H1 (cell line): ENCODE data around the gene STKLD1. TPM values are rescaled to one million over a fixed set of nuclear protein-coding genes. Genes with fewer than 3 reads are reported as not detected.

Experiments
- CTCF ChIA-PET: fragments of 300-600 bp; sonication (Branson Sonifier 250); formaldehyde crosslinking; loops from one replicate; lab custom pipeline; 2021; ENCODE audit not compliant: partially characterized antibody; lab: Charles Lee
- POLR2A ChIA-PET: fragments of 300-600 bp; sonication (Branson Sonifier 250); formaldehyde crosslinking; loops from one replicate; lab custom pipeline; 2021; ENCODE audit warnings: inconsistent platforms; ENCODE audit not compliant: partially characterized antibody; lab: Charles Lee
- DNase-seq, 2 experiments: peaks; one replicate each; pipeline versions ENCODE4 v3.0.0 to v3.0.0-alpha.2; 2010 to 2022; ENCODE audit warnings: low spot score in 2 of 2, low read depth in 1 of 2, mixed read lengths in 1 of 2
- FAIRE-seq: peaks from 2 replicates; lab custom pipeline; 2011; peaks lifted over from hg19 to GRCh38; lab: Jason Lieb, UNC
- H2AFZ ChIP-seq: 2 replicates; pipeline ENCODE4 v1.8.1; 2012; ENCODE audit warnings: low read length, inconsistent platforms
- H2AK5ac ChIP-seq: 2 replicates; pipeline ENCODE4 v1.6.1; 2013; ENCODE audit warnings: low read depth, low read length
- H2BK120ac ChIP-seq: replicated peaks from 2 replicates; pipeline ENCODE3; 2013; ENCODE audit warnings: low read depth, low read length, inconsistent platforms
- H2BK12ac ChIP-seq: 2 replicates; pipeline ENCODE4 v1.6.1; 2013; ENCODE audit warnings: low read depth, low read length
- H2BK15ac ChIP-seq: 2 replicates; pipeline ENCODE4 v1.6.1; 2013; ENCODE audit warnings: low read length
- H2BK20ac ChIP-seq: 2 replicates; pipeline ENCODE4 v1.6.1; 2013; ENCODE audit warnings: low read length
- H2BK5ac ChIP-seq: 2 replicates; pipeline ENCODE4 v1.6.1; 2013; ENCODE audit warnings: low read depth, low read length
- H3K14ac ChIP-seq: 2 replicates; pipeline ENCODE4 v1.6.1; 2013; ENCODE audit warnings: inconsistent platforms; ENCODE audit not compliant: insufficient read length
- H3K18ac ChIP-seq: 2 replicates; pipeline ENCODE4 v1.6.1; 2013; ENCODE audit warnings: low read length; ENCODE audit errors: extremely low read depth
- H3K23ac ChIP-seq: 2 replicates; pipeline ENCODE4 v1.6.1; 2013; ENCODE audit warnings: inconsistent platforms; ENCODE audit not compliant: insufficient read length
- H3K23me2 ChIP-seq: 2 replicates; pipeline ENCODE4 v1.6.1; 2013; ENCODE audit warnings: low read depth, low read length
- H3K27ac ChIP-seq: 2 replicates; pipeline ENCODE4 v1.6.1; 2011; ENCODE audit warnings: low read depth, low read length, inconsistent platforms
- H3K27me3 ChIP-seq, 4 experiments: replicated peaks in 1 of 4; 1 replicate in 1 of 4; 2 replicates in 3 of 4; pipeline versions ENCODE4 v1.6.1 to v1.8.1; 2011 to 2013; ENCODE audit warnings: low read length in 3 of 4, mild to moderate bottlenecking in 3 of 4, inconsistent platforms in 2 of 4, mixed read lengths in 2 of 4, moderate library complexity in 1 of 4; ENCODE audit not compliant: control insufficient read depth in 3 of 4, insufficient read depth in 3 of 4; ENCODE audit errors: extremely low read depth in 1 of 4
- H3K36me3 ChIP-seq, 4 experiments: 2 replicates each; pipeline versions ENCODE4 v1.6.1 to v1.8.1; 2011 to 2013; ENCODE audit warnings: mild to moderate bottlenecking in 4 of 4, low read length in 3 of 4, moderate library complexity in 2 of 4, control low read depth in 1 of 4, inconsistent platforms in 1 of 4; ENCODE audit not compliant: insufficient read depth in 4 of 4, control insufficient read depth in 2 of 4
- H3K4ac ChIP-seq: replicated peaks from 2 replicates; pipeline ENCODE3; 2013; ENCODE audit warnings: low read length, low read depth, mixed read lengths, inconsistent platforms; ENCODE audit not compliant: insufficient read length
- H3K4me1 ChIP-seq, 4 experiments: replicated peaks in 1 of 4; 1 replicate in 1 of 4; 2 replicates in 3 of 4; pipeline versions ENCODE4 v1.6.1 to v1.8.1; 2011 to 2013; ENCODE audit warnings: low read length in 3 of 4, inconsistent platforms in 2 of 4, mixed read lengths in 1 of 4; ENCODE audit not compliant: insufficient read depth in 4 of 4, control insufficient read depth in 3 of 4
- H3K4me2 ChIP-seq, 2 experiments: 2 replicates each; pipeline versions ENCODE4 v1.6.1 to v1.8.1; 2011 to 2013; ENCODE audit warnings: low read depth in 2 of 2, low read length in 2 of 2, control low read depth in 1 of 2, inconsistent platforms in 1 of 2, mild to moderate bottlenecking in 1 of 2; ENCODE audit not compliant: insufficient read depth in 1 of 2
- H3K4me3 ChIP-seq, 4 experiments: fragments of 200-600, 300-600 bp in 1 of 4; sonication (generic), shearing (Covaris generic), sonication (Bioruptor Twin) in 1 of 4; 2 replicates each; pipeline versions ENCODE4 v1.5.1 to v1.8.1; 2011 to 2016; ENCODE audit warnings: low read length in 4 of 4, low read depth in 3 of 4, control low read depth in 2 of 4, inconsistent platforms in 2 of 4, mild to moderate bottlenecking in 2 of 4, mixed read lengths in 1 of 4, moderate library complexity in 1 of 4; ENCODE audit not compliant: insufficient read depth in 2 of 4; ENCODE audit errors: extremely low read depth in 1 of 4
- H3K56ac ChIP-seq: replicated peaks from 2 replicates; pipeline ENCODE3; 2013; ENCODE audit warnings: low read depth, mild to moderate bottlenecking, mixed read lengths, low read length, inconsistent platforms; ENCODE audit not compliant: insufficient read length
- H3K79me1 ChIP-seq: 2 replicates; pipeline ENCODE4 v1.6.1; 2013; ENCODE audit warnings: low read depth, low read length, control low read depth
- H3K79me2 ChIP-seq, 2 experiments: 2 replicates each; pipeline versions ENCODE4 v1.6.1 to v1.8.1; 2012 to 2013; ENCODE audit warnings: low read length in 2 of 2, mild to moderate bottlenecking in 2 of 2, inconsistent platforms in 1 of 2; ENCODE audit not compliant: insufficient read depth in 2 of 2, control insufficient read depth in 1 of 2
- H3K9ac ChIP-seq, 4 experiments: replicated peaks in 1 of 4; 1 replicate in 1 of 4; 2 replicates in 3 of 4; pipeline versions ENCODE4 v1.6.1 to v1.8.1; 2011 to 2013; ENCODE audit warnings: low read depth in 3 of 4, low read length in 3 of 4, control low read depth in 2 of 4, mild to moderate bottlenecking in 2 of 4, moderate library complexity in 2 of 4, inconsistent platforms in 1 of 4; ENCODE audit errors: extremely low read depth in 1 of 4
- H3K9me3 ChIP-seq, 2 experiments: 2 replicates each; pipeline versions ENCODE4 v1.6.1 to v1.8.1; 2012 to 2013; ENCODE audit warnings: mild to moderate bottlenecking in 2 of 2, moderate library complexity in 2 of 2, control low read depth in 1 of 2, inconsistent platforms in 1 of 2, low read depth in 1 of 2, low read length in 1 of 2, mixed read lengths in 1 of 2; ENCODE audit not compliant: insufficient read depth in 2 of 2
- H4K20me1 ChIP-seq, 2 experiments: replicated peaks in 1 of 2; 2 replicates each; pipeline versions ENCODE3 to v1.8.1; 2011 to 2013; ENCODE audit warnings: inconsistent platforms in 2 of 2, low read length in 2 of 2, mild to moderate bottlenecking in 1 of 2; ENCODE audit not compliant: insufficient read depth in 2 of 2, control insufficient read depth in 1 of 2
- H4K5ac ChIP-seq: 2 replicates; pipeline ENCODE4 v1.6.1; 2013; ENCODE audit warnings: low read length, low read depth, mixed read lengths, inconsistent platforms; ENCODE audit not compliant: insufficient read length
- H4K8ac ChIP-seq: 2 replicates; pipeline ENCODE4 v1.8.0; 2013; ENCODE audit warnings: mild to moderate bottlenecking, moderate library complexity, low read length, inconsistent platforms; ENCODE audit not compliant: insufficient read depth; ENCODE audit errors: extremely low read depth
- H4K91ac ChIP-seq: replicated peaks from 2 replicates; pipeline ENCODE3; 2013; ENCODE audit warnings: low read length, mixed read lengths, inconsistent platforms; ENCODE audit not compliant: insufficient read length
- BACH1 ChIP-seq: IDR thresholded peaks from 2 replicates; pipeline ENCODE4 v1.6.1; 2012; ENCODE audit warnings: low read length, improper control_type of control experiment
- CBX8 ChIP-seq: fragments of 300-800, 300-1000 bp; sonication (generic); IDR thresholded peaks from 2 replicates; pipeline ENCODE4 v1.7.1; 2016; ENCODE audit warnings: low read depth, low read length, borderline replicate concordance
- CEBPB ChIP-seq: IDR thresholded peaks from 2 replicates; pipeline ENCODE4 v1.6.1; 2012; ENCODE audit warnings: low read depth, low read length
- EGR1 ChIP-seq: IDR thresholded peaks from 2 replicates; pipeline ENCODE4 v1.6.1; 2011; ENCODE audit warnings: low read depth, low read length, borderline replicate concordance
- GABPA ChIP-seq: IDR thresholded peaks from 2 replicates; pipeline ENCODE4 v1.6.1; 2011; ENCODE audit warnings: mild to moderate bottlenecking, low read length, moderate library complexity, borderline replicate concordance; ENCODE audit not compliant: insufficient read depth
- HDAC2 ChIP-seq, 2 experiments: fragments of 300-600 bp in 1 of 2; sonication (generic) in 1 of 2; IDR thresholded peaks; 2 replicates each; pipeline ENCODE4 v1.6.1; 2011 to 2012; ENCODE audit warnings: low read depth in 2 of 2, low read length in 2 of 2, mild to moderate bottlenecking in 2 of 2, moderate library complexity in 2 of 2, borderline replicate concordance in 1 of 2, inconsistent platforms in 1 of 2
- JUN ChIP-seq: IDR thresholded peaks from 2 replicates; pipeline ENCODE4 v1.6.1; 2011; ENCODE audit warnings: low read depth, mild to moderate bottlenecking, improper control_type of control experiment, low read length
- NANOG ChIP-seq: IDR thresholded peaks from 2 replicates; pipeline ENCODE4 v1.6.1; 2011; ENCODE audit warnings: low read length, low read depth, mild to moderate bottlenecking, inconsistent platforms; ENCODE audit not compliant: insufficient read depth, poor library complexity, severe bottlenecking
- POU5F1 ChIP-seq: IDR thresholded peaks from 2 replicates; pipeline ENCODE4 v1.6.1; 2011; ENCODE audit warnings: low read depth, mild to moderate bottlenecking, low read length, moderate library complexity
- TAF7 ChIP-seq: optimal IDR thresholded peaks from 2 replicates; pipeline ENCODE3; 2011; ENCODE audit warnings: low read depth, mild to moderate bottlenecking, inconsistent platforms, low read length, moderate library complexity, borderline replicate concordance
- WGBS, 2 experiments: shearing (Covaris generic) in 1 of 2; methylation state at CpG; one replicate each; pipeline versions ENCODE4 v1.1.6 to v1.1.7; 2013 to 2015; ENCODE audit warnings: low lambda C conversion rate in 2 of 2, mixed read lengths in 2 of 2, inconsistent platforms in 1 of 2, low coverage in 1 of 2, missing lambda C conversion rate in 1 of 2; ENCODE audit not compliant: insufficient replicate concordance in 2 of 2, insufficient coverage in 1 of 2, insufficient read length in 1 of 2; ENCODE audit errors: extremely low coverage in 1 of 2, missing lambda C conversion rate in 1 of 2; 5-methylcytosine and 5-hydroxymethylcytosine counted together
- polyA plus RNA-seq, 7 experiments: library from polyadenylated mRNA; depleted of rRNA in 3 of 7; stranded (reverse) in 5 of 7; unstranded in 2 of 7; fragments of >200 nt in 5 of 7; fragments of 200-250 nt in 2 of 7; gene quantifications; 1 replicate in 5 of 7; 2 replicates in 1 of 7; 4 replicates in 1 of 7; pipeline versions ENCODE4 v1.2.1 to v1.2.3, GENCODE V29; 2011 to 2013; ENCODE audit warnings: missing spikeins in 2 of 7, mixed read lengths in 2 of 7
- total RNA-seq: library from RNA; stranded (reverse); fragmentation: NEBNext Ultra II Directional; extraction: Animal tissue kit (Norgen Biotek cat#: 25700); gene quantifications from 2 replicates; pipeline ENCODE4 v1.2.1, GENCODE V29; 2021

Gene STKLD1
- total and polyA plus RNA-seq, 2 of the 8 experiments (the other 6 are each of a cell fraction or from before 2014, with no cell fraction given) = 0.26 TPM; not detected in 1

GRCh38 chr9:133405508-133406438 lies 29.6 kb downstream of the STKLD1 start:
- Histone ChIP-seq H4K91ac (no peak overlapping the region), H3K79me1 (0 out of 2 replicates have a peak, but pooled peaks cover 3% of the 10 kb centered on the region), H3K27ac (no peak overlapping the region), H2AFZ (no peak overlapping the region), H4K5ac (no peak overlapping the region), H3K14ac (no peak overlapping the region), H3K23ac (no peak overlapping the region), H3K56ac (no peak overlapping the region), H3K36me3 (peaks cover 17 to 41% (median 29%) of the 10 kb centered on the region in 4 experiments; a peak in 7 of 8 replicates), H3K23me2 (no peaks in the 10 kb centered on the region), H2BK5ac (no peak overlapping the region), H4K8ac (no peak overlapping the region), H2BK15ac (no peak overlapping the region), H3K9ac (no peak overlapping the region), H2BK20ac (no peak overlapping the region), H4K20me1 (peaks cover 13 to 18% of the 10 kb centered on the region in 2 experiments), H3K27me3 (no peaks in the 10 kb centered on the region), H3K9me3 (no peaks in the 10 kb centered on the region), H3K18ac (no peak overlapping the region), H3K4ac (no peak overlapping the region), H3K4me2 (no peak overlapping the region), H3K79me2 (no peaks in the 10 kb centered on the region), H2BK120ac (no peak overlapping the region), H3K4me3 (no peak overlapping the region), H3K4me1 (no peaks in the 10 kb centered on the region), H2AK5ac (no peak overlapping the region), H2BK12ac (no peak overlapping the region)
- POLR2A ChIA-PET = interaction anchor here (0.6 to 5.6 kb wide), 4 partner anchors 9 to 121 kb away, joined by 3 to 31 read pairs (median 3); no protein-coding TSS in a partner anchor
- no peak for DNase-seq
- CTCF ChIA-PET = interaction anchor here (0.6 to 4.6 kb wide), 20 partner anchors 10 to 419 kb away, joined by 3 to 32 read pairs (median 4); partner anchors contain the start of genes ADAMTS13, SURF1 and SURF2
- no peak for FAIRE-seq
- 87% methylated on average over 19 of the region's 19 CpGs; no CpG with 5 or more reads in 1 of the 2 experiments for WGBS, 2 experiments
- no peak for TF ChIP-seq CEBPB
- TF ChIP-seq NANOG = no peak
- no peak for TF ChIP-seq JUN
- no peak for TF ChIP-seq TAF7
- TF ChIP-seq CBX8 = no peak
- no peak for TF ChIP-seq EGR1
- TF ChIP-seq BACH1 = no peak
- TF ChIP-seq POU5F1 = no peak
- TF ChIP-seq HDAC2 (IDR thresholded peaks at IDR 0.05; ENCODE audit: borderline replicate concordance in 1 of 2, low read depth in 2 of 2, low read length in 2 of 2) = no peak
- TF ChIP-seq GABPA = no peak
